Testis (tissue), 3 donors: ENCODE measurements around the gene ARHGEF40. TPM values are rescaled to one million over a fixed set of nuclear protein-coding genes. Genes with fewer than 3 reads are reported as not detected.

Experiments
- DNase-seq: peaks from one replicate; pipeline ENCODE4 v3.0.0-alpha.2; 2019
- H3K27ac ChIP-seq, 2 donors: fragments of 200-600 bp; sonication (generic); one replicate each; pipeline ENCODE4 v1.5.1; 2019
- H3K27me3 ChIP-seq: fragments of 200-600 bp; sonication (generic); one replicate; pipeline ENCODE4 v1.5.1; 2019
- H3K36me3 ChIP-seq: fragments of 200-600 bp; sonication (generic); one replicate; pipeline ENCODE4 v1.5.1; 2017; ENCODE audit warnings: low read depth; ENCODE audit errors: missing control alignments
- H3K4me1 ChIP-seq: fragments of 200-600 bp; sonication (generic); one replicate; pipeline ENCODE4 v1.5.1; 2019
- H3K4me3 ChIP-seq, 2 donors: fragments of 200-600 bp; sonication (generic); one replicate each; pipeline ENCODE4 v1.5.1; 2017 to 2019
- H3K9me3 ChIP-seq: fragments of 200-600 bp; sonication (generic); one replicate; pipeline ENCODE4 v1.5.1; 2017
- CTCF ChIP-seq, 3 experiments: fragments of 450-650 bp in 2 of 3; fragments of 200-600 bp in 1 of 3; sonication (generic) in 1 of 3; IDR thresholded peaks; one replicate each; pipeline ENCODE4 v1.5.1; 2016 to 2019; ENCODE audit warnings: antibody characterized with exemption in 3 of 3, mild to moderate bottlenecking in 2 of 3, moderate library complexity in 1 of 3
- POLR2A ChIP-seq: fragments of 450-650 bp; IDR thresholded peaks from one replicate; pipeline ENCODE4 v1.6.1; 2017; ENCODE audit warnings: antibody characterized with exemption, mild to moderate bottlenecking, moderate library complexity
- WGBS, 2 donors: methylation state at CpG; one replicate each; pipeline ENCODE4 v1.1.5; 2018; 5-methylcytosine and 5-hydroxymethylcytosine counted together
- intact Hi-C: fragments of 100-400 bp; cut with DNase I; formaldehyde crosslinking; loops from one replicate; pipeline ENCODE4 v1.15.1; 2023; ENCODE audit warnings: low total_unique reads
- polyA plus RNA-seq: library from polyadenylated mRNA; stranded (reverse); fragments of 350-450 nt; fragmentation: Illumina TruSeq; extraction: RNeasy Lipid Tissue Mini Kit (QIAGEN cat#74804); gene quantifications from one replicate; pipeline ENCODE4 v1.2.3, GENCODE V29; 2014; ENCODE audit warnings: low read depth, low replicate concordance; ENCODE audit not compliant: insufficient read depth
- total RNA-seq, 2 donors: library from RNA; depleted of rRNA; stranded (reverse); fragments of >200 nt; gene quantifications; one replicate each; pipeline ENCODE4 v1.2.3, GENCODE V29; 2016

Gene ARHGEF40
- total and polyA plus RNA-seq, 3 donors from 2014 or later = 22.0 to 36.9 (median 30.5) TPM

GRCh38 chr14:21091821-21092272 is 21.7 kb downstream of the ARHGEF40 start:
- DNase-seq = no peak
- Histone ChIP-seq H3K4me3 (peak overlapping the region; percentile 20 to 29), H3K9me3 (no peaks in the 10 kb centered on the region), H3K36me3 (no peaks in the 10 kb centered on the region), H3K4me1 (peaks cover 12% of the 10 kb centered on the region), H3K27me3 (no peaks in the 10 kb centered on the region), H3K27ac (peak overlapping the region in 1 of 2 donors; percentile 6)
- intact Hi-C loops = loop anchor here (10.0 kb wide), 1 partner anchor 77 kb away; no protein-coding TSS in a partner anchor
- WGBS, 2 donors = 66 to 68% methylated on average over 12 to 41 of the region's 42 CpGs
- no peak for TF ChIP-seq CTCF (IDR thresholded peaks at IDR 0.05)
- TF ChIP-seq POLR2A = no peak

GRCh38 chr14:21092273-21093011 is 22.3 kb downstream of the ARHGEF40 start:
- Histone ChIP-seq H3K9me3 (no peaks in the 10 kb centered on the region), H3K27me3 (no peaks in the 10 kb centered on the region), H3K4me1 (peaks cover 18% of the 10 kb centered on the region), H3K27ac (peak overlapping the region in 1 of 2 donors; percentile 6), H3K4me3 (peak overlapping the region; percentile 20 to 29), H3K36me3 (no peaks in the 10 kb centered on the region)
- intact Hi-C loops = loop anchor here (10.0 kb wide), 1 partner anchor 78 kb away; no protein-coding TSS in a partner anchor
- peak; percentile 91 for DNase-seq
- TF ChIP-seq POLR2A = no peak
- peak; percentile 100 for TF ChIP-seq CTCF (IDR thresholded peaks at IDR 0.05)
- WGBS, 2 donors = 47% methylated on average over 52 of the region's 59 CpGs; no CpG with 5 or more reads in 1 of the 2 donors

GRCh38 chr14:21093018-21093417 is 22.9 kb downstream of the ARHGEF40 start:
- peaks cover 22% of the 10 kb centered on the region for H3K4me1 ChIP-seq
- no peak for DNase-seq
- intact Hi-C loops = loop anchor here (10.0 kb wide), 1 partner anchor 78 kb away; no protein-coding TSS in a partner anchor
- no peak overlapping the region for H3K27ac ChIP-seq
- peak overlapping the region; percentile 4 to 29 for H3K4me3 ChIP-seq
- no peaks in the 10 kb centered on the region for H3K9me3 ChIP-seq
- H3K36me3 ChIP-seq = no peaks in the 10 kb centered on the region
- WGBS, 2 donors = 58 to 74% methylated on average over 28 to 36 of the region's 36 CpGs
- TF ChIP-seq CTCF (IDR thresholded peaks at IDR 0.05) = no peak
- TF ChIP-seq POLR2A = no peak
- H3K27me3 ChIP-seq = no peaks in the 10 kb centered on the region

- Histone ChIP-seq H3K27me3 (no peaks in the 10 kb centered on the region), H3K27ac (no peak overlapping the region), H3K4me1 (peaks cover 23% of the 10 kb centered on the region), H3K9me3 (no peaks in the 10 kb centered on the region), H3K36me3 (no peaks in the 10 kb centered on the region), H3K4me3 (no peak overlapping the region)
- WGBS, 2 donors = 40 to 54% methylated on average over 5 to 7 of the region's 7 CpGs
- DNase-seq = no peak
- intact Hi-C loops = loop anchor here (10.0 kb wide), 1 partner anchor 79 kb away; no protein-coding TSS in a partner anchor
- TF ChIP-seq POLR2A (no peak), CTCF (IDR thresholded peaks at IDR 0.05) (no peak)
These were observed 23.9 kb downstream of the ARHGEF40 start for GRCh38 chr14:21093769-21094681.
